GM18505 (cell line): ENCODE measurements around the gene GPLD1.
"Not testable (repeated sequence)": the region's sequence is repeated elsewhere in the genome, so short reads cannot be mapped to it uniquely, and the experiment has no call there.

ENCODE experiments used
- ATAC-seq: cut with Tn5 transposase; IDR thresholded peaks from one replicate; pipeline ENCODE4 v1.9.1; 2021; ENCODE audit not compliant: unreplicated experiment
- POLR2A ChIP-seq: IDR thresholded peaks from 4 replicates; pipeline ENCODE4 v1.6.1; 2011; ENCODE audit warnings: borderline replicate concordance; ENCODE audit not compliant: insufficient read depth, insufficient read length; ENCODE audit errors: extremely low read depth

GPLD1 gene

DNA sequence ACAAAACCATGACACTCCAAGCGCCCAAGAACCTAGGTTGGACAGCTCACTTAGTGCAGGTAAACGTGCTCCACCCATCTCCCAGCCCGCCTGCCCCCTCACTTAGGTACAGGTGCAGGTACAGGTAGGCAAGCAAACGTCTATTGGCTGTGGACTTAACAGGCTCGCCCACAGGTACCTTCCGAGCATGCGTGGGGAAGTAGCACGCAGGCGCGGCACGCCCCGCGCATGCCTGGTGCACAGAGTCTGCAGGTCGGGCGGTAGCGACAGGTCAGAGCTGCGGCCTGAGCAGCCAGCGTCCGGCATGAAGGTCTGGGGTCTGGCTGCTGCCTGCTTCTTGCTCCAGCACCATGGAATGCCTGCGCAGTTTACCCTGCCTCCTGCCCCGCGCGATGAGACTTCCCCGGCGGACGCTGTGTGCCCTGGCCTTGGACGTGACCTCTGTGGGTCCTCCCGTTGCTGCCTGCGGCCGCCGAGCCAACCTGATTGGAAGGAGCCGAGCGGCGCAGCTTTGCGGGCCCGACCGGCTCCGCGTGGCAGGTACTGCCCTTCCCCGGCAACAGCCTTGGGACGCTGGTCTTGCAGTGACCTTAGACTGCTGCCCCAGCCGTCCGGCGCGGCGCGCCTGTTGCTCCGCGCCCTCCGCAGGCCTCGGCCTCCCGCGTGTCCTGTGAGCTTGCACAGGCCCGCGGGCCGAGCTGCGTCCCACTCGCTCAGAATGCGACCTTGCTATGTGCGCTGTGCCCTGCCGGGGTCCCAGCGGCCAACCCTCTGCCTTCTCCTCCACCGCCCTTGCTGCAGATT lies 86.5 kb downstream of the GPLD1 start, which contains the start of gene MRS2:
MRS2 (plus strand) TSS at position 240 of the 804 bp plus-strand sequence; CDS start at position 351, 111 bp downstream.
- peak; percentile 92 for TF ChIP-seq POLR2A
- peak; percentile 97 for ATAC-seq

DNA sequence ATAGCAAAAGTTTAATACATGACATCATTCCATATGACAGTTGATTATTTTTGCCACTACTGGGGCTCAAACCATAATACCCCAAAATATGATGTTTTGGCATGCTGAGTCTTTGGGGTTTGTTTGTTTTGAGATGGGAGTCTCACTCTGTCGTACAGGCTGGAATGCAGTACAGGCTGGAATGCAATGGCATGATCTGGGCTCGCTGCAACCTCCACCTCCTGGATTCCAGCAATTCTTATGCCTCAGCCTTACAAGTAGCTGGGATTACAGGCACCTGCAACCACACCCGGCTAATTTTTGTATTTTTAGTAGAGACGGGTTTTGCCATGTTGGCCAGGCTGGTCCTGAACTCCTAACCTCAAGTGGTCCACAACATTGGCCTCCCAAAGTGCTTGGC lies 87.9 kb downstream of the GPLD1 start:
- ATAC-seq: no peak
- TF ChIP-seq POLR2A: no peak

DNA sequence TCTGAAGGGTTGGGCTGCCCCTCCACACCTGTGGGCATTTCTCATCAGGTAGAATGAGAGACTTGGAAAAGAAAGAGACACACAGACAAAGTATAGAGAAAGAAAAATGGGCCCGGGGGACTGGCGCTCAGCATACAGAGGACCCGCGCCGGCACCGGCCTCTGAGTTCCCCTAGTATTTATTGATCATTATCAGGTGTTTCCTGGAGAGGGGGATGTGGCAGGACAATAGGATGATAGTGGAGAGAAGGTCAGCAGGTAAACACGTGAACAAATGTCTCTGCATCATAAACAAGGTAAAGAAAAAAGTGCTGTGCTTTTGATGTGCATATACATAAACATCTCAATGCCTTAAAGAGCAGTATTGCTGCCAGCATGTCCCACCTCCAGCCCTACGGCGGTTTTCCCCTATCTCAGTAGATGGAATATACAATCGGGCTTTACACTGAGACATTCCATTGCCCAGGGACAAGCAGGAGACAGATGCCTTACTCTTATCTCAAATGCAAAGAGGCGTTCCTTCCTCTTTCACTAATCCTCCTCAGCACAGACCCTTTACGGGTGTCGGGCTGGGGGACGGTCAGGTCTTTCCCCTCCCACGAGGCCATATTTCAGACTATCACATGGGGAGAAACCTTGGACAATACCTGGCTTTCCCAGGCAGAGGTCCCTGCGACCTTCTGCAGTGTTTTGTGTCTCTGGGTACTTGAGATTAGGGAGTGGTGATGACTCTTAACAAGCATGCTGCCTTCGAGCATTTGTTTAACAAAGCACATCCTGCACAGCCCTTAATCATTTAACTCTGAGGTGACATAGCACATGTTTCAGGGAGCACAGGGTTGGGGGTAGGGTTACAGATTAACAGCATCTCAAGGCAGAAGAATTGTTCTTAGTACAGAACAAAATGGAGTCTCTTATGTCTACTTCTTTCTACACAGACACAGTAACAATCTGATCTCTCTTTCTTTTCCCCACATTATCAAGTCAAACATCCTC lies 89.0 kb downstream of the GPLD1 start:
- ATAC-seq: not testable (repeated sequence)

DNA sequence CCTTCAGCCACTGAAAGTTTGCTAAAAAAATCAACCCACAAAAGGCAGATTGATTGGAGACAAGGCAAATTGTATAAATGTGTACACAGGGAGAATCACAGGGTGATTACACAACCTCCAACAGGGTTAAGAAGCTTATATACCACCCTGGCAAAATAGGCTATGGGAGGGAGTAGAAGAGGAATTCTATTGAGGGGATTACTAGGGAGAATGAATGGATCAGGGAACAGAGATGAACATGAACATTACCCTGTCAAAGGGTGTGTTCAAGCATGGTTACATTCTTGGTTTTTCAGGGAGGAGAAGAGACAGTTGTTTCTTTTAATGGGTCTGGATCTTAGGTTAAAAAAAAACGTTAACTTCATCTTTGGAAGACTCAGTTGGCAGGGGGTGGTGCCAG lies 91.7 kb downstream of the GPLD1 start:
- TF ChIP-seq POLR2A: no peak
- no peak for ATAC-seq

DNA sequence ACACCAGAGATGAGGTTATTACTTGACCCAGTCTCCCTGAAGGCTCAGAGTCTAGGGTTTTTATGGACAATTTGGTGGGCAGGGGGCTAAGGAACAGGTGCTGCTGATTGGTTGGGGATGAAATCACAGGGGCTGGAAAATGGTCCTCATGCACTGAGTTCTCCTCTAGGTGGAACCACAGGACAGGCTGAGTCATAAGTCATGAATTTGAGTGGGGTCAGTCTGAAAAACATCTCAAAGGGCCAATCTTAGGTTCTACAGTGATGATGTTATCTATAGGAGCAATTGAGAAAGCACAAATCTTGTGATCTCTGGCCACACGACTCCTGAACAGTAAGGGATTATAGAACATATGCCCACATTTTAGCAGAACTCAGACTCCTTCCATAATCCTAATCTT lies 92.6 kb downstream of the GPLD1 start:
- TF ChIP-seq POLR2A: no peak
- no peak for ATAC-seq

DNA sequence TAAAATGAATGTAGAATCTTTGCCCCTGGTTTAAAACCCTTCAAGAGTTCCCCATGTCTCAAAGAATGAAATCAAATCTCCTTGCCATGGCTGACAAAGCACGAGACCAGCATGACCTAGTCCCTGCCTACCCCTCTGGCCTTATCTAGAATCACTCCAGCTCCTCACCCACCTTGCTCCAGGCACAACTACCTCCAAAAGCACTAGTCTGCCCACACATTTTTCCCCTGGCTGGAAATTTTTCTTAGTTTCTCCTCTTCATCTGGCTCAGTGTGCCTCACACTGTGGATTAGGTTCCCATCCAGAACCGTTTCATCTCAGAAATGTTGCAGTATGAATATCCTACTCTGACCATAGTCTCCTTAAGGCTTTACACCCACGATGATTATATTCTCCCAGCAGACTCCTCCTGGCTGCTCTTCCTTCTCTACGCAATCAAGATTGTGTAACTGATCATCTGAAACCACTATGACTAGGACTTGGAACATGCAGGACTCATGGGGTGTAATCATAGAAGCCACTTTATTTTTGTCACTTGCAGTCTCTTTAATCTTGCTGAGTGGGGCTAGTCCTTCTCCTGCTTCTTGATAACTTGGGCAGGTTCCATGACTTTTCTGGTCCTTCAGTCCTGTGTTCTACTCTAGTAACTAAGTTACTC lies 94.5 kb downstream of the GPLD1 start:
- TF ChIP-seq POLR2A: no peak
- no peak for ATAC-seq

DNA sequence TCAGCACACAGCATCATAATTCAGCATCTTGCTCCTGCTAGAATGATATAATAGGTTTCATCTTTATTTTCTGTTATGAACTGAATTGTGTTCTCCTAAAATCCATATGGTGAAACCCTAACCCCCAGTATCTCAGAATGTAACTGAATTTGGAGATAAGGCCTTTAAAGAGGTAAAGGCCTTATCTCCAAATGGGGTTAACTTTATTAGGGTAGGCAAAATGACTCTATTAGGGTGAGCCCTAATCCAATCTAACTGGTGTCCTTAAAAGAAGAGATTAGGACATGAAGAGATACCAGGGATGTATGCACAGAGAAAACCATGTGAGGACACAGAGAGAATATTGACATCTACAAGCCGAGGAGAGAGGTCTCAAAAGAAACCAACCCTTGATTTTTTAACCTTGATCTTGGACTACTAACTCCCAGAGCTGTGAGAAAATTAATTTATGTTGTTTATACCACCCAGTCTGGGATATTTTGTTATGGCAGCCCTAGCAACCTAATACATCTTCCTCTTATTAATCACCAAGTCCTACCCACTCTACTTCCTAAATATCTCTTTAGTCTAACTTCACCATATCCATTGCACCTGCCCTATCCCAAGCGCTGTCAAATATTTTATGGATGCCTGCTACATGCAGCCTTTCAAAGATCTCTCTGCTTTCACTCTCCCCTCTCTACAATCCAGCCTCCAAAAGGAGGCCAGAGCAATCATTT lies 95.2 kb downstream of the GPLD1 start:
- no peak for TF ChIP-seq POLR2A
- ATAC-seq: no peak

DNA sequence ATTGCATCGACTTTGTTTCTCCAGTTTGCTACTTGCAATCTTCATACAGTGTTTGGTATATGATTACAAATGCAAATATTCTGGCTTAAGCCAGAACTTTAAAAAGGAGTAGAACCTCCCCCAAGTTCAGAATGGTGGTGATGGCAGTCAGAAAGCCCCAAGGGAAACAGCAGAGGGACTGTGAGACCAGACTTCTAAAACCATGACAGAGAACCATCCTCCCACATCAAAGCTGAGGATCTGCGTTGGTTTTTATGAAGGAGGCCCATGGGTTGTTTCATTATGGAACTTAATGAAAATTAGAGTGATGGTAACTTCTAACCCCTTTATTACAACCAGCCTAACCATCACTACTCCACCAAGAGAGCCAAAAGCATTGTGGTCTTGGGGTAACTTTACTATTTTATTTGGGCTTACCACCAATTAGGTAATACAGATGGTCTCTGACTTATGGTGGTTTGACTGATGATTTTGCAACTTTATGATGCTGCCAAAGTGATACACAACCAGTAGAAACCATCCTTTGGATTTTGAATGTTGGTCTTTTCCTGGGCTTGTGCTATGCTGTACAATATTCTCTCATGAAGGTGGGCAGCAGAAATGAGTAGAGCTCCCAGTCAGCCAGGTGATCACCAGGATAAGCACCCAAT lies 97.5 kb downstream of the GPLD1 start:
- peak; percentile 90 for ATAC-seq

DNA sequence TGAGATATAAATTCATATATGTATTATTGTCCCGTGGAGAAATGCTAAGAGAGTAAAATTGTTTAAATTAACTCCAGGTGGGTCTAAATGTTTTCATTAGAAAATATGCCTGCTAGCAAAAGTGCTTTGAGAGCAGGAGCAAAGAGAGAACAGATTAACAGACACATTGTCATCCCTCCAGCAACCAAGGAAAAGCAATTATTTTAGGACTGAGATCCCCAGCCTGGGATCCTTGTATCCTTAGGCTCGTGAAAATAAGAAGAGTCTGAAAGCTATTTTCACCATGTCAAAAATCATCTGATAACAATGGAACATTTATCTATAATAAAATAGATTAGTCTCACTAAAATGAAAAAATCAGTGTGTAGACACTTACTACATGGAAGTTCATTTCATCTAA lies 98.2 kb downstream of the GPLD1 start:
- ATAC-seq: no peak
- TF ChIP-seq POLR2A: no peak

More for the DNA sequence above, 97.5 kb downstream of the GPLD1 start:
- no peak for TF ChIP-seq POLR2A

DNA sequence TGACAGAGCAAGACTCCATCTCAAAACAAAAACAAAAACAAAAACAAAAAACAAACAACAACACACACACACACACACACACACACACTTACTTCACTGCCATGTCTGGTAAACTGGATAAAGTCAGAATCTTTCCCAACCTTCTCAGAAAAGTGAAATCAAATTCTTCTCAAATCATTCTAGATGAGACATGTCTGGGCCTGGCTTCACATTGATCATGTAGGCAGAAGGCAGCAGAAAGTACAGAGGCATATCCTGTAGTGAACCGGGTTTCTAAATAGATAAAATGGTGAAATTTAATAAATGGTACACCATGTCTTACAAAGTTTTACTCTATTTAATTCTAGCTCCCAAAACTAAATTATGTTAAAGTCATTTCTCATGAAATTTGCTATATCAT lies 101.6 kb downstream of the GPLD1 start:
- no peak for ATAC-seq
- TF ChIP-seq POLR2A: no peak

DNA sequence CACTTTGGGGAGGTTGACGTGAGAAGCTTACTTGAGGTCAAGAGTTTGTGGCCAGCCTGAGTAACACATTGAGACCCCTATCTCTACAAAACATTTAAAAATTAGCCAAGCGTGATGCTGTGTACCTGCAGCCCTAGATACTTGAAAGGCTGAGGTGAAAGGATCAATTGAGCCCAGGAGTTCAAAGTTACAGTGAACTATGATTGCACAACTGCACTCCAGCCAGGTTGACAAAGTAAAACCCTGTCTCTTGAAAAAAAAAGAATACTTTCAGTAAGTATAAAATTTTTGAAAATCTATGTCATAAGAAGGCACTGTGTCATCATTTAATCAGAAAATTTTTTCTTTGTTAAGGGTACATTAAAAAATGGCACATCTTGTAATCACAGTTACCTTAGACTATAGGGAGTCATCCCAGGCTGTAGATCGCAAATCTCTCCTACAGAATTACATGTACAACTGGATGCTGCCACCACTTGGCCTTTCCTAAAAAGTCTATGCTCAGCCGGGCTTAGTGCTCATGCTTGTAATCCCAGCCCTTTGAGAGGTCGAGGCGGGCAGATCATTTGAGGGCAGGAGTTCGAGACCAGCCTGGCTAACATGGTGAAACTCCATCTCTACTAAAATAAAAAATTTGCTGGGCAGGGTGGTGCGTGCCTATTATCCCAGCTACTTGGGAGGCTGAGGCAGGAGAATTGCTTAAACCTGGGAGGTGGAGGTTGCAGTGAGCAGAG lies 103.7 kb downstream of the GPLD1 start:
- TF ChIP-seq POLR2A: no peak
- no peak for ATAC-seq

DNA sequence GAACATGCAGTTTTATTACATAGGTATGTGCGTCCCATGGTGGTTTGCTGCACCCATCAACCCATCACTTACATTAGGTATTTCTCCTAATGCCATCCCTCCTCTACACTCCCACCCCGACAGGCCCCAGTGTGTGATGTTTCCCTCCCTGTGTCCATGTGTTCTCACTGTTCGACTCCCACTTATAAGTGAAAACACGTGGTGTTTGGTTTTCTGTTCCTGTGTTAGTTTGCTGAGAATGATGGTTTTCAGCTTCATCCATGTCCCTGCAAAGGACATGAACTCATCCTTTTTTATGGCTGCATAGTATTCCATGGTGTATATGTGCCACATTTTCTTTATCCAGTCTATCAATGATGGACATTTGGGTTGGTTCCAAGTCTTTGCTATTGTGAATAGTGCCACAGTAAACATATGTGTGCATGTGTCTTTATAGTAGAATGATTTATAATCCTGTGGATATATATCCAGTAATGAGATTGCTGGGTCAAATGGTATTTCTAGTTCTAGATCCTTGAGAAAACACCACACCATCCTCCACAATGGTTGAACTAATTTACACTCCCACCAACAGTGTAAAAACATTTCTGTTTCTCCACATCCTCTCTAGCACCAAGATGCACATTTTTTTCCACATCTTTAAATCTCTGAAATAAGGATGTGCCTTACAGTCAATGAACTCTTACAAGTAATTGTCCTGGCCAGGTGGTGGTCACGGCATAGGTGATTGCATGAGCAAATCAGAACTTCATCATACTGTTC lies 104.8 kb downstream of the GPLD1 start:
- ATAC-seq: not testable (repeated sequence)

DNA sequence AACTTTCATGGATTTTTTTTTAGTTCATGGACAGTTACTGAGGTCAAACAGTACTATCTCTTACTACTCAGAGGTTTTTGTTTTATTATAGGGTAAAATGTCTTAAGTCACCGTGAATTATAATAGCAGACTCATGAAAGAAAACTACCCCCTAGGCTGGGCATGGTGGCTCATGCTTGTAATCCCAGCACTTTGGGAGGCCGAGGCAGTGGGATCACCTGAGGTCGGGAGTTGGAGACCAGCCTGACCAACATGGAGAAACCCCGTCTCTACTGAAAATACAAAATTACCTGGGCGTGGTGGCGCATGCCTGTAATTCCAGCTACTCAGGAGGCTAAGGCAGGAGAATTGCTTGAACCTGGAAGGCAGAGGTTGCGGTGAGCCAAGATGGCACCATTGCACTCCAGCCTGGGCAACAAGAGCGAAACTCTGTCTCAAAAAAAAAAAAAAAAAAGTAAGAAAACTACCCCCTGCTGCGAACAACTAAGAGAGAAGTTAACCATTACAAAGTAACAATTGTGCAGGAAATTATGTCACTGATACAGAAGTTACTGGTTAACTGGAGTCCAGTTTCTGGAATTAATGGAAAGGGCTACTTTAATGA lies 106.4 kb downstream of the GPLD1 start:
- ATAC-seq: not testable (repeated sequence)
